GM13977 (cell line): ENCODE results near the gene ST6GAL1.
"Not testable (repeated sequence)": the region's sequence is repeated elsewhere in the genome, so short reads cannot be mapped to it uniquely, and the experiment has no call there.

Source experiments
- DNase-seq: peaks from one replicate; pipeline ENCODE4 v3.0.0; 2012; ENCODE audit warnings: low spot score
- in situ Hi-C: fragments of 300-500 bp; cut with MboI; formaldehyde crosslinking; loops from one replicate; pipeline ENCODE4 v1.12.0; 2022; ENCODE audit warnings: low sequenced_read_pairs, low pct_unique_long_range_greater_than_20kb, mixed read lengths, inconsistent platforms; ENCODE audit not compliant: unreplicated experiment
- TF ChIP-seq, protein P1 (sequence below): IDR thresholded peaks from 2 replicates; pipeline ENCODE4 v1.5.1; 2012; ENCODE audit warnings: mild to moderate bottlenecking, control low read depth; ENCODE audit not compliant: insufficient read depth; ENCODE audit errors: extremely low read depth, missing control alignments

Gene ST6GAL1

DNA sequence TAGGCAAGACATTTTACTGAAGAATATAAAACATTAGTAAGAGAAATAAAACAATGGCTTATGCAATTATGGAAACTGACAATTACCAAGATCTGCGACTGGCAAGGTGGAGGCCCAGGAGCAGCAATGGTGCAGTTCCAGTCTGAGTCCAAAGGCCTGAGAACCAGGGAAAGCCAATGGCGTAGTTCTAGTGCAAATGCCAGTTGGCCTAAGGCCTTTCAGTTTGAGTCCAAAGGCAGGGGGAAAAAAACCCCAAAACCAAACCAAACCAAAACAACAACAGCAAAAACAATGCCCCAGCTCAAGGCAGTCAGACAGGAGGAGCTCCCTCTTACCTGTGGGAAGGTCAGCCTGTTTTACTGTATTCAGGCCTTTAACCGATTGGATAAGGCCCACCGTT is 72.6 kb downstream of the ST6GAL1 start:
- TF ChIP-seq, protein P1, sequence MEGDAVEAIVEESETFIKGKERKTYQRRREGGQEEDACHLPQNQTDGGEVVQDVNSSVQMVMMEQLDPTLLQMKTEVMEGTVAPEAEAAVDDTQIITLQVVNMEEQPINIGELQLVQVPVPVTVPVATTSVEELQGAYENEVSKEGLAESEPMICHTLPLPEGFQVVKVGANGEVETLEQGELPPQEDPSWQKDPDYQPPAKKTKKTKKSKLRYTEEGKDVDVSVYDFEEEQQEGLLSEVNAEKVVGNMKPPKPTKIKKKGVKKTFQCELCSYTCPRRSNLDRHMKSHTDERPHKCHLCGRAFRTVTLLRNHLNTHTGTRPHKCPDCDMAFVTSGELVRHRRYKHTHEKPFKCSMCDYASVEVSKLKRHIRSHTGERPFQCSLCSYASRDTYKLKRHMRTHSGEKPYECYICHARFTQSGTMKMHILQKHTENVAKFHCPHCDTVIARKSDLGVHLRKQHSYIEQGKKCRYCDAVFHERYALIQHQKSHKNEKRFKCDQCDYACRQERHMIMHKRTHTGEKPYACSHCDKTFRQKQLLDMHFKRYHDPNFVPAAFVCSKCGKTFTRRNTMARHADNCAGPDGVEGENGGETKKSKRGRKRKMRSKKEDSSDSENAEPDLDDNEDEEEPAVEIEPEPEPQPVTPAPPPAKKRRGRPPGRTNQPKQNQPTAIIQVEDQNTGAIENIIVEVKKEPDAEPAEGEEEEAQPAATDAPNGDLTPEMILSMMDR, result no peak
- in situ Hi-C loops, result no loop called here
- no peak for DNase-seq

DNA sequence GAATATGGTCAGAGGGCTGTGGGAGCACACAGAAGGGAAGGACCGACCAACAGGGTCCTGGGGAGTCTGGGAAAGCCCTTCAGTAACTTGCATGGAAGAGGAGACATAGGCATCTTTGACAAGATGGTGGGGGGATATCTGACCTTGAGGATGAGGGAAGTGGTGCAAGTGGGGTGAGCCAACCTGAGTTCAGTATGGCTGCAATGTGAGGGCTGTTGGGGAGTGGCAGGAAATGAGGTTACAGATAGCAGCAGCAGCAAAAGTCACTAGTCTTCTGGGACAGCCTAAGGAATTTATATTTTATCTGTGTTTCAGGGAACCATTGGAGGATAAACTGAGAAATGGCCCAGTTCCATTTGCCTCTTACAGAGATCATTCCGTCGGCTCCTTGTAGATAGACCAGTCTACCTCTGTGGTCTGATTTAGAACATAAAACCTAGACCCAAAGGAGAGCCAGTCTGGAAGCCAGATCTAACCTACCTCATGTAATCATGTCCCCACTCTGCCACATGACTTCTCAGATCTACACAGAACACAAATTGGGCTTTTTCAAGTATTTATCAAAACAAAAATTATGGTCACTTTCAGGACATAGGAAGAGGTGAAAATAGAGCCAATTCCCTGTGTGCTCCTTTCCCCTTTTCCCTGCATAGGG is 75.6 kb downstream of the ST6GAL1 start:
- in situ Hi-C loops, result no loop called here
- DNase-seq, result no peak
- TF ChIP-seq, protein P1, result no peak

DNA sequence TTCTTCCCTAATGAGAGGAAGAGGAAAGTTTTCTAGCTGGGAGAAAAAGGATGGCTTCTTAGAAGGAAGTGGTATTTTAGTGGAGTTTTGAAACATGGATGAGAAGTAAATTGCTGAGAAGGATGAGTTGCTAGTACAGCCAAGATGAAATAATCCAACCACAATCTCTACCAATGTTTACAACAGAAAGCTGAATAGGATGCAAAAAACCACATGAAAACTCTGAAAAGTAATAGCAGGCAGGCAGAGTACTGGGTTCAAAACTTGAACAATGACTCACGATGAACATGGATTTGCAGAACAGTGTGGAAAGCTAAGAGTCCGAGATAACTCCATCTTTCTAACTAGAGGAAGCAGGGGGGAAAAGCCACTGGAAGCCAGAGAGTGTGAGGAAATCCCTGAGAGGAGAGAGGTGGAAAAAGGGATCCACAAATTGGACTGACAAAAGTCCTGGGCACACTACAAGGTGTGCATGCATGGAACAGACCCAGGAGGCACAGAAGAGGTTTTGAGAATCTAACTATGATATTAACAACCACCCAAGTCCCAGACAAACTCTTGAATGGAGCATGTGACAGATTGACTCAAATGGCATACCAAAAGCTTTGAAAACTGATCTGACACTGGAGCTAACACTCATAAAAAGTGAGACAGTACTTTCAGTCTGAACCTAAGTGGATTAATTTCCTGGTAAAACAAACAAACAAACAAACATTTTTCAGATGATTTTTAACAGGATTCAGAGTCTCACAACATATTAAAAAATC is 76.7 kb downstream of the ST6GAL1 start:
- DNase-seq, result no peak
- TF ChIP-seq, protein P1, result no peak
- in situ Hi-C loops, result no loop called here

DNA sequence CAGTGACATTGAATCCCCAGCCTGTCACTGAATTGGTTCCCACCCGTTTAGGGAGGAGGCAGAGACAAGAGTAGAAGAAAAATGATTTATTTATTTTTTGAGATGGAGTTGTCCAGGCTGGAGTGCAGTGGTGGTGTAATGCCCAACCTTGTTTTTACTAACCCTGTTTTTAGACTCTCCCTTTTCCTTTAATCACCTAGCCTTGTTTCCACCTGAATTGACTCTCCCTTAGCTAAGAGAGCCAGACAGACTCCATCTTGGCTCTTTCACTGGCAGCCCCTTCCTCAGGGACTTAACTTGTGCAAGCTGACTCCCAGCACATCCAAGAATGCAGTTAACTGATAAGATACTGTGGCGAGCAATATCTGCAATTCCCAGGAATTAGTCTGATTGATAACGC is 80.1 kb downstream of the ST6GAL1 start:
- in situ Hi-C loops, DNase-seq: not testable (repeated sequence)

DNA sequence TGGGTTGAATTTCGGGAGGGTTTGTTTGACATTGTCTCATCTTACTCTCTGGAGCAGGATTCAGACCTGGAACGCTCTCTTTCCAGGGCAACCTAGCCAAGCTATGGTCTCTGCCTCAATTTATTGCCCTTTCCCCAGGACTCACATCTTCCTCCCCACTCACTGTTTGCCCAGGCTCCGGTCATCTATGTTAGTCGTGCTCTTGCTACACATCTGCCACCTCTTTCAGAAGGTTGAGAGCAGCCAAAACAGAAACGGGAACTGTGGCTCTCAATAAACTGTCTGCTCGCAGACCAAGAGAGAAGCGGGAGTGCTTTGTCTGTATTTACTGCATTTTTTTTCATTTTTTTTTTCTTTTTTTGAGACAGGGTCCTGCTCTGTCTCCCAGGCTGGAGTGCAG is 81.6 kb downstream of the ST6GAL1 start:
- in situ Hi-C loops, result no loop called here
- no peak for DNase-seq
- TF ChIP-seq, protein P1, result no peak

DNA sequence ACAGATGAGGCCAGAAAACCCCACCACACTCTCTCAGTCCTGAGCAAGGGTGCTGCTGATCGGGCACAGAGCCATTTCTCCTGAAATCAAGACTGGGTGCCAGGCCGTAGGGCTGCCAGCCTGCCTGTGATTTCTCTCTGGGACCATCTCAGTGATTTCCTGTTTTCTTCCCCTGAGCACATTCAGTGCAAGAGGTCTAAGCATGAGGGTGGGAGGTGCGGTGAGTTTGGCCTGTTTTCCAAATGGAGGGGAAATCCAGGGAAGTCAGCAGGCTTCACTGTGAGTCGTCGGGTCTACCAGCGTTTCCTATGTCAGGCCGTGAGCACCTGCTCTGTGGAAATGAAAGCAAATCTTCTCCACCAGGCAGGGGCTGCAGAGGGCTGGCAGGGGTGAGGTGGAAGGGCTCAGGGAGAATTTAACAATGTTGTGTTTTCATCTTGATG is 82.3 kb downstream of the ST6GAL1 start:
- TF ChIP-seq, protein P1, result no peak
- DNase-seq, result no peak
- in situ Hi-C loops, result no loop called here

DNA sequence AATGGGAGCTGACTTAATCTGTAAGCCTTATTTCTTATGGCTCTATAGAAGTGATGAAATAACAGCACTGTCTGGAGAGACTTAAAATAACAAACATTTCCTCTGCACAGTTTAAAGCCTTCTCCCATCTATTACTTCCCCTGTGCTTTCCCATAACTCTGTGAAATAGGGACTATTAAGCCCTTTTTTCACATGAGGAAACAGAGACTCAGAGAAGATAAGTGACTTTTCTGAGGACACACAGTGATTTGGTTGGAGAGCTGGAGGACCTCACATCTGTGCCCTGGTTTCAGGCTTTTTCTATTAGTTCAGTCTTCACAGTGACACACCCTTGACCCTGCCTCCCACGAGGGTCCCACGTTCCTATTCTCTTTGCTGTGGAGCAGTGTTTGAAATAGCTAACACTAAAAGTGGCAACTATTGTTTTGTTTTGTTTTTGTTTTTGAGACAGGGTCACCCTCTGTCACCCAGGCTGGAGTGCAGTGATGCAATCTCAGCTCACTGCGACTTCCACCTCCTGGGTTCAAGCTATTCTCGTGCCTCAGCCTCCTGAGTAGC is 82.9 kb downstream of the ST6GAL1 start:
- TF ChIP-seq, protein P1, result no peak
- no peak for DNase-seq
- in situ Hi-C loops, result no loop called here
